DOHH2 (cell line): ENCODE measurements around the gene N4BP2L1.

Experiments used
- EZH2phosphoT487 ChIP-seq: fragments of 200-600 bp; sonication (generic); IDR thresholded peaks from 2 replicates; pipeline ENCODE4 v1.6.1; 2017; ENCODE audit warnings: borderline replicate concordance, mild to moderate bottlenecking, antibody characterized with exemption, low read length, moderate library complexity, mixed read lengths
- TF ChIP-seq, protein P1 (sequence below): fragments of 200-600 bp; sonication (generic); IDR thresholded peaks from one replicate; pipeline ENCODE4 v1.5.1; 2014; ENCODE audit warnings: antibody characterized with exemption, mild to moderate bottlenecking, low read depth, low read length; ENCODE audit not compliant: poor library complexity, severe bottlenecking

DNA sequence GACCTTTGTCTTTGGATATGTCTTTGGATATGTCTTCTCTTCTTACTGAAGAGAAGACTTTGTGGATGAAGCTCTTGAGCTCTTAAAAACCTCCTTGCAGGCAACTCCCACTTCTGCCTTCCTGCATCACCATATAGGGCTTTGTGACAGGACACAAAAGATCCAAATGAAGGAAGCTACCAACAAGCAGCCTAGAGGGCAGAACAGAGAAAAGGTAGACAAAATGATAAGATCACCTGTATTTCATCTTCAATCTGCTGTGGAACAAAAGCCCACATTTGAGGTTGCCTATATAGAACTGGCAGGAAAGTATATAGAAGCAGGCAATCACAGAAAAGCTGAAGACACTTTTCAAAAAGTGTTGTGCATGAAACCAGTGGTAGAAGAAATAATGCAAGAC is 42.5 kb downstream of the N4BP2L1 start:
- TF ChIP-seq, protein P1, sequence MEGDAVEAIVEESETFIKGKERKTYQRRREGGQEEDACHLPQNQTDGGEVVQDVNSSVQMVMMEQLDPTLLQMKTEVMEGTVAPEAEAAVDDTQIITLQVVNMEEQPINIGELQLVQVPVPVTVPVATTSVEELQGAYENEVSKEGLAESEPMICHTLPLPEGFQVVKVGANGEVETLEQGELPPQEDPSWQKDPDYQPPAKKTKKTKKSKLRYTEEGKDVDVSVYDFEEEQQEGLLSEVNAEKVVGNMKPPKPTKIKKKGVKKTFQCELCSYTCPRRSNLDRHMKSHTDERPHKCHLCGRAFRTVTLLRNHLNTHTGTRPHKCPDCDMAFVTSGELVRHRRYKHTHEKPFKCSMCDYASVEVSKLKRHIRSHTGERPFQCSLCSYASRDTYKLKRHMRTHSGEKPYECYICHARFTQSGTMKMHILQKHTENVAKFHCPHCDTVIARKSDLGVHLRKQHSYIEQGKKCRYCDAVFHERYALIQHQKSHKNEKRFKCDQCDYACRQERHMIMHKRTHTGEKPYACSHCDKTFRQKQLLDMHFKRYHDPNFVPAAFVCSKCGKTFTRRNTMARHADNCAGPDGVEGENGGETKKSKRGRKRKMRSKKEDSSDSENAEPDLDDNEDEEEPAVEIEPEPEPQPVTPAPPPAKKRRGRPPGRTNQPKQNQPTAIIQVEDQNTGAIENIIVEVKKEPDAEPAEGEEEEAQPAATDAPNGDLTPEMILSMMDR: no peak
- TF ChIP-seq EZH2phosphoT487: no peak
